Measurements from ENCODE around the gene SMIM13.

- TF ChIP-seq CTCF (IDR thresholded peaks at IDR 0.05) (no peak), EZH2 (IDR thresholded peaks at IDR 0.05) (no peak), EZH2phosphoT487 (IDR thresholded peaks at IDR 0.05) (no peak)
These were observed 38.7 kb downstream of the SMIM13 start for GRCh38 chr6:11132194-11132888.

Data from neural progenitor cell (in vitro differentiated cells).